ENCODE results near the gene COL8A1. TPM values are rescaled to one million over a fixed set of nuclear protein-coding genes. Genes with fewer than 3 reads are reported as not detected.
A peak's percentile ranks its signal among the peaks of the same experiment; 100 is the strongest.

Gene COL8A1
- total RNA-seq, 1 experiment from 2014 or later: 22.5 TPM

- peak; percentile 82 for DNase-seq (ENCODE audit: low read depth)
Measured at GRCh38 chr3:99708207-99708745, 69.9 kb downstream of the COL8A1 start.

GRCh38 chr3:99709686-99710085 lies 71.3 kb downstream of the COL8A1 start:
- no peak for DNase-seq (ENCODE audit: low read depth)

GRCh38 chr3:99710094-99710493 lies 71.7 kb downstream of the COL8A1 start:
- DNase-seq (ENCODE audit: low read depth): no peak

- no peak for DNase-seq (ENCODE audit: low read depth)
Measured at GRCh38 chr3:99711351-99711750, 73.0 kb downstream of the COL8A1 start.

- no peak for DNase-seq (ENCODE audit: low read depth)
Measured at GRCh38 chr3:99712291-99712954, 74.0 kb downstream of the COL8A1 start.

- no peak for DNase-seq (ENCODE audit: low read depth)
Measured at GRCh38 chr3:99713440-99713839, 75.0 kb downstream of the COL8A1 start.

GRCh38 chr3:99714146-99714545 lies 75.8 kb downstream of the COL8A1 start:
- DNase-seq (ENCODE audit: low read depth): no peak

GRCh38 chr3:99714575-99714974 lies 76.2 kb downstream of the COL8A1 start:
- no peak for DNase-seq (ENCODE audit: low read depth)

GRCh38 chr3:99716463-99716995 lies 78.1 kb downstream of the COL8A1 start:
- no peak for DNase-seq (ENCODE audit: low read depth)

GRCh38 chr3:99720985-99721632 lies 82.7 kb downstream of the COL8A1 start:
- DNase-seq (ENCODE audit: low read depth): peak; percentile 63

GRCh38 chr3:99721633-99722007 lies 83.2 kb downstream of the COL8A1 start:
- no peak for DNase-seq (ENCODE audit: low read depth)

GRCh38 chr3:99724276-99724675 lies 85.9 kb downstream of the COL8A1 start:
- DNase-seq (ENCODE audit: low read depth): no peak

- DNase-seq (ENCODE audit: low read depth): no peak
Measured at GRCh38 chr3:99730870-99731269, 92.5 kb downstream of the COL8A1 start.

GRCh38 chr3:99731499-99731898 lies 93.1 kb downstream of the COL8A1 start:
- DNase-seq (ENCODE audit: low read depth): no peak

- DNase-seq (ENCODE audit: low read depth): peak; percentile 40
Measured at GRCh38 chr3:99740371-99740770, 102.0 kb downstream of the COL8A1 start.

- DNase-seq (ENCODE audit: low read depth): no peak
Measured at GRCh38 chr3:99741588-99741987, 103.2 kb downstream of the COL8A1 start.

- peak; percentile 83 for DNase-seq (ENCODE audit: low read depth)
Measured at GRCh38 chr3:99747915-99748314, 109.5 kb downstream of the COL8A1 start.

GRCh38 chr3:99751649-99752048 lies 113.3 kb downstream of the COL8A1 start:
- peak; percentile 77 for DNase-seq (ENCODE audit: low read depth)

- DNase-seq (ENCODE audit: low read depth): peak; percentile 80
Measured at GRCh38 chr3:99753268-99753975, 115.0 kb downstream of the COL8A1 start.

GRCh38 chr3:99755831-99756230 lies 117.4 kb downstream of the COL8A1 start:
- no peak for DNase-seq (ENCODE audit: low read depth)

- DNase-seq (ENCODE audit: low read depth): no peak
Measured at GRCh38 chr3:99757966-99758365, 119.6 kb downstream of the COL8A1 start.

- DNase-seq (ENCODE audit: low read depth): no peak
Measured at GRCh38 chr3:99758502-99759177, 120.2 kb downstream of the COL8A1 start.

Data from RPMI7951 (cell line).